Left colon (tissue), 2 donors: Measurements from ENCODE around the gene PGBD2. TPM values are rescaled to one million over a fixed set of nuclear protein-coding genes. Genes with fewer than 3 reads are reported as not detected.
"Not testable (repeated sequence)": the region's sequence is repeated elsewhere in the genome, so short reads cannot be mapped to it uniquely, and the experiment has no call there.

ENCODE experiments used
- ATAC-seq: fragments of 200-7000 bp; cut with Tn5 transposase; one replicate; pipeline ENCODE4 v1.9.1; 2020; ENCODE audit warnings: mild to moderate bottlenecking, moderate library complexity
- DNase-seq, 2 donors: peaks; one replicate each; pipeline ENCODE4 v3.0.0-alpha.2; 2020
- intact Hi-C, 2 donors: fragments of 100-400 bp; cut with DNase I in 1 of 2; cut with micrococcal nuclease in 1 of 2; formaldehyde crosslinking; loops; one replicate each; pipeline versions ENCODE4 v1.11.2 to v1.14.0; 2022; cut with DNase I, micrococcal nuclease
- total RNA-seq, 2 donors: library from RNA; stranded (reverse); fragmentation: NEBNext Ultra II Directional; extraction: Animal tissue kit (Norgen Biotek cat#: 25700); gene quantifications; one replicate each; pipeline ENCODE4 v1.2.1, GENCODE V29; 2021
- donor health status: DM: no; HTN: no; CAD: no.
- donor health status: DM: yes; HTN: yes; CAD: no.

The PGBD2 gene
- total RNA-seq, 2 donors from 2014 or later, result 7.5 to 9.2 TPM

DNA sequence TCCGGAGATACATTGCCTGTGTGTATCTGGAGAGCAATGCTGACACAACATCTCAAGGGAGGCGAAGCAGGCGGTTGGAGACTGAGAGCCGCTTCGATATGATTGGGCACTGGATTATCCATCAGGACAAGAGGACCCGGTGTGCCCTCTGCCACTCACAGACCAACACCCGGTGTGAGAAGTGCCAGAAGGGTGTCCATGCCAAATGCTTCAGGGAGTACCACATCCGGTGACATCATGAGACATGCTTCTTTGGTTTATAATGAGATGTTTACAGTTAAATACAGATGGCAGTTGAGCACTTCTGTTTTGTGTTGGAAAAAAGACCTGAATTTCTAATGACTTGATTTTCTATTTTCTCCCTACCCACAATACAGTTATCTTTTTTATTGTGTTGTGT lies 12.1 kb downstream of the PGBD2 start:
- intact Hi-C loops, result no loop called here
- ATAC-seq, result no peak
- no peak for DNase-seq

DNA sequence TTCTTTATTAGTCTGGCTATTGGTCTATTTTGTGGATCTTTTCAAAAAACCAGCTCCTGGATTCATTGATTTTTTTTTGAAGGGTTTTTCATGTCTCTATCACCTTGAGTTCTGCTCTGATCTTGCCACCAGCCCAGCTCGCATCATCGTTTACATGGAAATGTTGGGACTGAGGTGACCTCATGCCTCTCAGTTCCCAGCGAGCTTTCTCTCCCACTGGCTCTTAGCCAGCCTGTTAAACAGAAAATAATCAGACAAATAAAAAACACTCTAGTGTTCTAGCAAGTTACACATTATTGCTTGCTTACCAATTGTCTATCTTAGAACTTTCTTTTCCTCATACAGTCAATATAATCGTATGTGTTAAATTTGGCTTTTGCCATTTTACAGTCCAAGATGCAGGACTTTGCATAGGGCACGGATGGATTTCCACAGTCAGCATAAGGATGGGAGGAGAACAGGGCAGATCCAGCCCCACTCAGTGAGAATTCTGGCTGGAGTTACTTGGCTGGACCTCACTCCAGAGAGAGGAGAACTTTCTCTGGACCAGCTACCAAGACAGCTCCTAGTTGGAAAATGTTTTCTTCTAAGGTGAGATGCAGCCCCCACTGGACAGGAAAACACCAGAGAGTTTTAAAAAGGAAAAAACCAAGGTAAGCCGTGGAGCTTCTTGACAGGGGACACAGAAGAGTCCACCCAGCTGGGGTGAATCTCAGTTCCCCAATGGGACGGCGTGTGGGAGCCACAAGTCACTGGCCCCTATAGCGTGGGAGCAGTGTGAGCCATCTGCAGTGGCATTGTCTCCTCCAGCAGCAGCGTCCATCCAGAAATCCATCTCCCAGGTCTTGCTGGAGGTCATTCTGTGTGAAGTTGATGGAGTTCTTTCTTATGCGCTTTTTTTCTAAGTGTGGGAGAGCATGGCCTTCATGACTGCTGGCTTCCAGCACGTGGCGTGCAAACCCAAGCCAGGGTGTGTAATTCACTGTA lies 17.6 kb downstream of the PGBD2 start:
- no peak for ATAC-seq
- DNase-seq, result no peak
- intact Hi-C loops, result no loop called here

DNA sequence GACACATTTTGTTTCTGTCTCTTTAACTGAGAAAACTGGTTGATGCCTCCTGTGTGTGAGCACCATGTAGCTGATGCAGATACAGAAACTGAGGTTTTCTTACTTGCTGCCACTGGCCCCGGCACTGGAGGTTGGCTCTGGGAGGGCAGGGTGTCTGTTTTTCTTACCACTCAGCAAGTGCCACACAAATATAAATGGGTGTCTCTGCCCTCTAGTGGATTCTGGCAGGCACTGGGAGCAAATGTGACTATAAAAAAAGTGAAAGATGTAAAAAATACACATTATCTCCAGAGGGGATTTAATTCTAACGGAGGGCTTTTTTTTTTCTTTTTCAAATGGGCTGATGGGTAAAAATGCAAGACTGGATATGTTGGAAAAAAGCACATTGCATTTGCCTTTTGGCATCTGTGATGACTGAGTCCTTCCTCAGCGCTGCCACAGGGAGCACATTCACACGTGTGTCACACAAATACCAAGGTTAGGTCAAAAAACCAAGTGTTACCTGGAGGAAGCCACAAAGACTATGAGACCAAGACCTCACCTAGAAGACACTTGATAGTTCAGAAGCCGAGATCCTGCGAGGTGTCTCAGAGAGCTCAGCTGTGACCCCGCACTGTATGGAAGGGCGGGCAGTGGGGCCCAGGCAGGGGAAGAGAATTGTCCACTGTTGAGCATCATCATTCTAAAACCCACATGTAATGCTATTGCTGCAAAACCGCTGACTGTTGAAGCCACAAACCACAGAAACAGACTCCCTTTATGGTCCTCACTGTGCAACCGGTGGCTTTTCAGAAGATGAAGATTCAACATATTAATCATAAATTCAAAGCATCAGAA lies 18.9 kb downstream of the PGBD2 start:
- DNase-seq (peak in 1 of 2 donors; percentile 32), ATAC-seq (peak; percentile 78)
- intact Hi-C loops, result no loop called here

DNA sequence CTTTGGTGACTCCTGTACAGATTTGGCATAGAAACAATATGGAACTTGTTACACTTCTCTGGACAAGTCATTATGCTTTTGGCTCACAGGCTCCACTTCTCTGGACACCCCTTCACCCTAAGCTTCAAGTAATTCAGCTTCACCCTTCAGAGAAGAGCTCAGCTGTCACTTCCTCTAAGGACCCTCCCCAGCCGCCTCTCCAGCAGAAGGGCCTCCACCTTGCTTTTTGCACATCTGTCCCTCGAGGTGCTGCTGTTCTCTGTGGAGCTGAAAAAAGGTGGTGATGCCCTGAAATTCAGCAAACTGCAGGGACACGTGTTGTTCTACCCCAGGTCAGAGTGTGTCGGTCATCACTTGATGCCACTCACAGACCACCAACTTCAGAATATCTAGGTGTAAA lies 19.8 kb downstream of the PGBD2 start:
- ATAC-seq, intact Hi-C loops: not testable (repeated sequence)

DNA sequence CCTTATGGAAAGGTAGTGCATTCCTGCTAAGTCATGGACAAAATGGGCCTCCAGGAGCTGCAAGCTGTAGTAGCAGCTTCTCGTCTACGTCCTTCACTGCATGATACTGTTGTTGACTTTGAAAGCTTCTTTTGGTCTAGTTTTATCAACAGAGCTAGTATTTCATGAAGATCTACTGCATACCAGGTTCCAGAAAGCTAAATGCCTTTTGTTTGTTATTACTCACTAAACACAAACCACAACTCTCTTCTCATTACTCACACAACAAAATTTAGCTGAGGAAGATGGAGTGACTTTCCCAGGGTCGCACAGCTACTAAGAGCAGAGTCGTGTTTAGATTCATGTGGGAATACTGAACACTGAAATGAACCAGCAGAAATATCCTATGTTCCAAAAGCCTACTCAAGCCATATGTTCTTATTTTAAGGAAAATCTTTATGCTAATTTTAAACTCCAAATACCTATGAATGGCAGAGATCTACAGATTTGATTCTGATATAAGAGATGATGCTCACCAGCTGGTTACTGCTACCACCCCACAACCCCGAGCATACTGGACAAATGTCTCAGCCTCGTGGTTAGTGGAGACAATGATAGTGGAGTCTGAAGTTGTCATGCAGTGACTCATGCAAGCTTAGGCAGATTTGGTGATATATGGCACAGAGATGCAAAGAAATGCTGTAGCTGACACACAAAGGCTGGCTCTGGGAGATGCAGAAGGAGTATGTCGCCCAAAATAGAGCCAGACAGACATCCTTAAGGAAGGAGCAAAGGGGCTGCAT lies 20.6 kb downstream of the PGBD2 start:
- intact Hi-C loops, result no loop called here
- no peak for ATAC-seq
- no peak for DNase-seq

More for the DNA sequence above, 19.8 kb downstream of the PGBD2 start:
- DNase-seq, result not testable (repeated sequence)

DNA sequence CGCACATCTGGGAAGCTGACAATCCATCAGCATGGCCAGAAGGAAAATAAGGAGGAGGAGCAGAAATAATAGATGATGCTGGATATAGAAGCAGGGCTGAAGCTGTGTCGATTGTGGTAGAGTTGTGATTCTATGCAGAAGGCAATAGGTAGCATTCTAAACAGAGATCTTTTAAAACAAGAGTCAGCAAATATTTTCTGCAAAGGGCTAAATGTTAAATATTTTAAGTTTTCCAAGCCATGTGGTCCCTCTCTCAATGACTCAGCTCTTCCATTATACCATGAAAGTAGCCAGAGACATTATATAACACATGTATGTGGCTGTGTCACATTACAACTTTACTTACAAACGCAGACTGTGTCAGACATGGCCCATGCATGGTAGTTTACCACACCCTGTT lies 21.2 kb downstream of the PGBD2 start:
- DNase-seq, intact Hi-C loops, ATAC-seq: not testable (repeated sequence)

DNA sequence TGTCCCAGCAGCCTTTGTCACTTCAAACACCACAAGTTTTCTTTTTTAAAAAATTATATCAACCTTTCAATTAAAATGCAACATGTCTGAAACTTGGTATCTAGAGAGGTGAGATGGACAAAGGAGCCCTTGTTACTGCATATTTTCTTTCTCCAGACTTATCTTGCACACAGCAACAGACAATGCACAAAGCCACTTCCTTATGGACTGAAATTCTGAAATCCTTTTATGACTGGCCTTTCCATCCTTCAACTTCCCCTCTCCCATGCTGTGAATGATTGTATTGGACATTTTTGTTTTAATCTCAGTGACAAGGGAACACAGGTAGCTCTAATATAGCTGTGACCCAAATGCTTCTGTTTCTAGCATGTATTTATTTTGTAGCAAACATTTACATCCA lies 22.1 kb downstream of the PGBD2 start:
- DNase-seq, ATAC-seq, intact Hi-C loops: not testable (repeated sequence)

DNA sequence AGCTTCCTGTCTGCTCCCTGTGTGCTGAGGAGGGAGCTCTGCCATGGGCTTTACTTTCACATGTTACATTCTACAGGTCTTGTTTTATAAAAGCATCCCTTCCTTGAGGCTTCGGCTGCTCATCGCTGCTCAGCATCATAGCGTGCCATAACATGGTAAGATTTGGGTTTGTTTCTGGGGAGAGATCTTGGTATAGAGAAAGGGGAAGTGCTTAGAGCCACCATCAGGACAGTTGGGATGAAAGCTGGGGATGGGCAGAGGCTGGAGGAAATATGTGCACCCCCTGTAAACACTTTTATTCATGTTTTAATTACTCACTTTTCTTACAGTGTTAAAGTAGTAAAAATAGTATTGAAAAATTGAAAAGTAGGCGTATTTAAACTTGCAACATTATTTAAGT lies 24.0 kb downstream of the PGBD2 start:
- ATAC-seq, intact Hi-C loops: not testable (repeated sequence)

DNA sequence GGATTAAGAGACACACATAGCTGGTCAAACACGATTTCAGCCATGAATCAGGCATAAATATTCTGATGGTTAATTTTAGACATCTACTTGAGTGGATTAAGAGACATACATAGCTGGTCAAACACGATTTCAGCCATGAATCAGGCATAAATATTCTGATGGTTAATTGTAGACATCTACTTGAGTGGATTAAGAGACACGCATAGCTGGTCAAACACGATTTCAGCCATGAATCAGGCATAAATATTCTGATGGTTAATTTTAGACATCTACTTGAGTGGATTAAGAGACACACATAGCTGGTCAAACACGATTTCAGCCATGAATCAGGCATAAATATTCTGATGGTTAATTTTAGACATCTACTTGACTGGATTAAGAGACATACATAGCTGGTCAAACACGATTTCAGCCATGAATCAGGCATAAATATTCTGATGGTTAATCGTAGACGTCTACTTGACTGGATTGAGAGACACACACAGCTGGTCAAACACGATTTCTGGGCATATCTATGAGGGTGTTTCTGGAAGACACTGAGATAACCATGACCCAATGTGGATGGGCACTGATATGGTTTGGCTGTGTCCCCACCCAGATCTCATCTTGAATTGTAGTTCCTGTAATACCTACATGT lies 32.3 kb downstream of the PGBD2 start:
- DNase-seq, intact Hi-C loops, ATAC-seq: not testable (repeated sequence)

More for the DNA sequence above, 24.0 kb downstream of the PGBD2 start:
- DNase-seq, result not testable (repeated sequence)

DNA sequence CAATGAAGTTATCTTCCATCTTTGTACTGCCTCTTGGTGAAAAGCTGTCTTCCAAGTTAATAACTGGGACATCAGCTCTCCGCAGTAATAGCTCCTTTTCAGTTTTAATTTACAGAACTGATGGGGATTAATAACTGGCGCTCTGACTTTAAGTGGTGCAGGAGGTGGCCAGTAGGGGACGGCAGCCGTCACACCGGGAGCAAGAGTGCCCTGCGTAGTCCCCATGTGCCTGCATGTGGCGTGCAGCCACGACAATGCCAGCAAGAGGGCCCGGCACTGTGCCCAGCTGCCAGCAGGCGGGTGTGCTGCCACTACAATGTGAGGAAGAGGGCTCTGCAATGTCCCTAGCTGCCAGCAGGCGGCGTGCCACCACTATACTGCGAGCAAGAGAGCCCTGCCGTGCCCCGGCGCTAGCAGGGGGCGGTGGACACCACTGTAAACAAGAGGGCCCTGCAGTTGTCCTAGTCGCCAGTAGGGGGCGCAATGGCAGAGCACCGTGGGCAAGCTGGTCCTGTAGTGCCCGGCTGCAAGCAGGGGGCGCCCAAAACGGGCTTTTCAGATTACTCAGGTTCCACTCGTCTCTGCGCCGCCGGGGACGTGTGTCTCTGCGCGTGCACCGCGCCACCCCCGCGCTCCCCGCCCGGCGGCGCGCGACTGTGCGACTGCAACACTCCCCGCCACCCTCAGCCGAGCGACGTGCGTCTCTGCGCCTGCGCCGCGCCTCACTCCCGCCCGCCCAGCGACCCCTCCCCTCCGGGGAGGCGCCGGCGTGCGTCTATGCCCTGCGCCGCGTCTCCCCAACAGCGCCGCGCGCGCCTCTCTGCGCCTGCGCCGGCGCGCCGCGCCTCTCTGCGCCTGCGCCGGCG lies 38.3 kb downstream of the PGBD2 start:
- intact Hi-C loops, DNase-seq: not testable (repeated sequence)
- peak; percentile 23 for ATAC-seq

DNA sequence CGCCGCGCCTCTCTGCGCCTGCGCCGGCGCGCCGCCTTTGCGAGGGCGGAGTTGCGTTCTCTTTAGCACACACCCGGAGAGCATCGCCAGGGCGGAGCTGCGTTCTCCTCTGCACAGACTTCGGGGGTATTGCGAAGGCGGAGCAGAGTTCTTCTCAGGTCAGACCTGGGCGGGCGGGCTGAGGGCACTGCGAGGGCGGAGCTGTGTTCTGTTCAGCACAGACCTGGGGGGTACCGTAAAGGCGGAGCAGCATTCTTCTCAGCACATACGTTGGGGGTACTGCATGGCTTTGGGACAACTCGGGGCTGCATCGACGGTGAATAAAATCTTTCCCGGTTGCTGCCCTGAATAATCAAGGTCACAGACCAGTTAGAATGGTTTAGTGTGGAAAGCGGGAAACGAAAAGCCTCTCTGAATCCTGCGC lies 39.0 kb downstream of the PGBD2 start:
- intact Hi-C loops, DNase-seq: not testable (repeated sequence)
- ATAC-seq, result peak; percentile 12

DNA sequence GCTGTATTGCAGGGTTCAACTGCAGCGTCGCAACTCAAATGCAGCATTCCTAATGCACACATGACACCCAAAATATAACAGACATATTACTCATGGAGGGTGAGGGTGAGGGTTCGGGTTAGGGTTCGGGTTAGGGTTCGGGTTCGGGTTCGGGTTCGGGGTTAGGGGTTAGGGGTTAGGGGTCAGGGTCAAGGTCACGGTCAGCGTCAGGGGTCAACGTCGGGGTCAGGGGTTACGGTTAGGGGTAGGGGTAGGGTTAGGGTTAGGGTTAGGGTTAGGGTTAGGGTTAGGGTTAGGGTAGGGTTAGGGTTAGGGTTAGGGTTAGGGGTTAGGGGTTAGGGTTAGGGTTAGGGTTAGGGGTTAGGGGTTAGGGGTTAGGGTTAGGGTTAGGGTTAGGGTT lies 39.4 kb downstream of the PGBD2 start:
- ATAC-seq (peak; percentile 65), DNase-seq (peak in 1 of 2 donors; percentile 36)
- intact Hi-C loops, result not testable (repeated sequence)

DNA sequence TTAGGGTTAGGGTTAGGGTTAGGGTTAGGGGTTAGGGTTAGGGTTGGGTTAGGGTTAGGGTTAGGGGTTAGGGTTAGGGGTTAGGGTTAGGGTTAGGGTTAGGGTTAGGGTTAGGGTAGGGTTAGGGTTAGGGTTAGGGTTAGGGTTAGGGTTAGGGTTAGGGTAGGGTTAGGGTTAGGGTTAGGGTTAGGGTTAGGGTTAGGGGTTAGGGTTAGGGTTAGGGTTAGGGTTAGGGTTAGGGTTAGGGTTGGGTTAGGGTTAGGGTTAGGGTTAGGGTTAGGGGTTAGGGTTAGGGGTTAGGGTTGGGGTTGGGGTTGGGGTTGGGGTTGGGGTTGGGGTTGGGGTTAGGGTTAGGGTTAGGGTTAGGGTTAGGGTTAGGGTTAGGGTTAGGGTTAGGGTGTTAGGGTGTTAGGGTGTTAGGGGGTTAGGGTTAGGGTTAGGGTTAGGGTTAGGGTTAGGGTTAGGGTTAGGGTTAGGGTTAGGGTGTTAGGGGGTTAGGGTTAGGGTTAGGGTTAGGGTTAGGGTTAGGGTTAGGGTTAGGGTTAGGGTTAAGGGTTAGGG lies 39.9 kb downstream of the PGBD2 start:
- intact Hi-C loops, DNase-seq: not testable (repeated sequence)
- ATAC-seq, result peak; percentile 60
